Gastroesophageal sphincter (tissue), 4 donors: ENCODE measurements around the gene ZBTB32. TPM values are rescaled to one million over a fixed set of nuclear protein-coding genes. Genes with fewer than 3 reads are reported as not detected.

Source experiments
- ATAC-seq: fragments of 150-250 bp; one replicate; pipeline ENCODE4 v1.9.1; 2016; ENCODE audit warnings: mild to moderate bottlenecking, moderate library complexity
- H3K27ac ChIP-seq, 4 donors: fragments of 200-600 bp; sonication (generic) in 3 of 4; 1 replicate in 3 of 4; 2 replicates in 1 of 4; pipeline ENCODE4 v1.5.1; 2016 to 2019
- H3K27me3 ChIP-seq: fragments of 200-600 bp; sonication (generic); one replicate; pipeline ENCODE4 v1.5.1; 2019
- H3K36me3 ChIP-seq, 2 donors: fragments of 200-600 bp; sonication (generic); one replicate each; pipeline ENCODE4 v1.5.1; 2019; ENCODE audit warnings: control low read depth in 1 of 2
- H3K4me1 ChIP-seq, 3 donors: fragments of 200-600 bp; sonication (generic); 1 replicate in 2 of 3; 2 replicates in 1 of 3; pipeline ENCODE4 v1.5.1; 2016 to 2019; ENCODE audit warnings: control low read depth in 2 of 3
- H3K4me3 ChIP-seq, 2 donors: fragments of 200-600 bp; sonication (generic); one replicate each; pipeline ENCODE4 v1.5.1; 2019; ENCODE audit warnings: mild to moderate bottlenecking in 1 of 2, moderate library complexity in 1 of 2
- H3K9me3 ChIP-seq, 3 donors: fragments of 200-600 bp; sonication (generic); one replicate each; pipeline ENCODE4 v1.5.1; 2017 to 2019; ENCODE audit warnings: control low read depth in 2 of 3
- EP300 ChIP-seq: sonication (generic); formaldehyde crosslinking; IDR thresholded peaks from one replicate; pipeline ENCODE4 v1.6.1; 2017; ENCODE audit warnings: antibody characterized with exemption, mild to moderate bottlenecking
- POLR2A ChIP-seq, 2 donors: fragments of 450-650 bp; IDR thresholded peaks; one replicate each; pipeline ENCODE4 v1.6.1; 2017; ENCODE audit warnings: antibody characterized with exemption in 2 of 2, mild to moderate bottlenecking in 2 of 2, moderate library complexity in 1 of 2
- POLR2AphosphoS5 ChIP-seq: sonication (generic); formaldehyde crosslinking; IDR thresholded peaks from one replicate; pipeline ENCODE4 v1.6.1; 2017; ENCODE audit warnings: antibody characterized with exemption
- WGBS, 2 donors: methylation state at CpG; one replicate each; pipeline ENCODE4 v1.1.5; 2018; ENCODE audit warnings: low coverage in 1 of 2; 5-methylcytosine and 5-hydroxymethylcytosine counted together
- total RNA-seq, 4 donors: library from RNA; depleted of rRNA; stranded (reverse); fragments of >200 nt; gene quantifications; one replicate each; pipeline ENCODE4 v1.1.0, GENCODE V29; 2016
- TF ChIP-seq, protein P1 (sequence below), 4 experiments: fragments of 200-600 bp in 2 of 4; fragments of 450-650 bp in 2 of 4; sonication (generic) in 1 of 4; IDR thresholded peaks; one replicate each; pipeline ENCODE4 v1.5.1; 2017 to 2019; ENCODE audit warnings: antibody characterized with exemption in 4 of 4, mild to moderate bottlenecking in 2 of 4, moderate library complexity in 2 of 4

The ZBTB32 gene
- total RNA-seq, 4 donors from 2014 or later, result 0.31 TPM; not detected in 2

GRCh38 chr19:35732540-35733179, 28.3 kb downstream of the ZBTB32 start:
- Histone ChIP-seq H3K36me3 (peaks cover 0 to 100% of the 10 kb centered on the region in 2 donors), H3K4me1 (no peaks in the 10 kb centered on the region), H3K27ac (no peak overlapping the region), H3K9me3 (no peaks in the 10 kb centered on the region), H3K27me3 (no peaks in the 10 kb centered on the region), H3K4me3 (no peak overlapping the region)
- no CpG with 5 or more reads among the region's 25 CpGs for WGBS, 2 donors
- TF ChIP-seq POLR2A (IDR thresholded peaks at IDR 0.05) (no peak), POLR2AphosphoS5 (no peak), EP300 (no peak)
- TF ChIP-seq, protein P1, sequence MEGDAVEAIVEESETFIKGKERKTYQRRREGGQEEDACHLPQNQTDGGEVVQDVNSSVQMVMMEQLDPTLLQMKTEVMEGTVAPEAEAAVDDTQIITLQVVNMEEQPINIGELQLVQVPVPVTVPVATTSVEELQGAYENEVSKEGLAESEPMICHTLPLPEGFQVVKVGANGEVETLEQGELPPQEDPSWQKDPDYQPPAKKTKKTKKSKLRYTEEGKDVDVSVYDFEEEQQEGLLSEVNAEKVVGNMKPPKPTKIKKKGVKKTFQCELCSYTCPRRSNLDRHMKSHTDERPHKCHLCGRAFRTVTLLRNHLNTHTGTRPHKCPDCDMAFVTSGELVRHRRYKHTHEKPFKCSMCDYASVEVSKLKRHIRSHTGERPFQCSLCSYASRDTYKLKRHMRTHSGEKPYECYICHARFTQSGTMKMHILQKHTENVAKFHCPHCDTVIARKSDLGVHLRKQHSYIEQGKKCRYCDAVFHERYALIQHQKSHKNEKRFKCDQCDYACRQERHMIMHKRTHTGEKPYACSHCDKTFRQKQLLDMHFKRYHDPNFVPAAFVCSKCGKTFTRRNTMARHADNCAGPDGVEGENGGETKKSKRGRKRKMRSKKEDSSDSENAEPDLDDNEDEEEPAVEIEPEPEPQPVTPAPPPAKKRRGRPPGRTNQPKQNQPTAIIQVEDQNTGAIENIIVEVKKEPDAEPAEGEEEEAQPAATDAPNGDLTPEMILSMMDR (IDR thresholded peaks at IDR 0.05), result no peak
- no peak for ATAC-seq

GRCh38 chr19:35733180-35734125, 29.1 kb downstream of the ZBTB32 start:
- H3K36me3 ChIP-seq, result peaks cover 0 to 100% of the 10 kb centered on the region in 2 donors

GRCh38 chr19:35734273-35734672, 29.9 kb downstream of the ZBTB32 start:
- ATAC-seq, result no peak
- WGBS, 2 donors, result 80 to 98% methylated on average over 1 to 8 of the region's 8 CpGs
- Histone ChIP-seq H3K9me3 (no peaks in the 10 kb centered on the region), H3K27ac (no peak overlapping the region), H3K4me1 (peaks cover 0 to 2% (median 0%) of the 10 kb centered on the region in 3 donors), H3K4me3 (no peak overlapping the region), H3K27me3 (no peaks in the 10 kb centered on the region), H3K36me3 (peaks cover 0 to 100% of the 10 kb centered on the region in 2 donors)
- TF ChIP-seq POLR2A (IDR thresholded peaks at IDR 0.05) (no peak), EP300 (no peak), POLR2AphosphoS5 (no peak)
- TF ChIP-seq, protein P1 (IDR thresholded peaks at IDR 0.05), result no peak

More at GRCh38 chr19:35733180-35734125, 29.1 kb downstream of the ZBTB32 start:
- no peak for ATAC-seq
- 84% methylated on average over 12 of the region's 35 CpGs; no CpG with 5 or more reads in 1 of the 2 donors for WGBS, 2 donors
- Histone ChIP-seq H3K4me3 (no peak overlapping the region), H3K27me3 (no peaks in the 10 kb centered on the region), H3K9me3 (no peaks in the 10 kb centered on the region), H3K4me1 (no peaks in the 10 kb centered on the region), H3K27ac (no peak overlapping the region)
- TF ChIP-seq POLR2A (IDR thresholded peaks at IDR 0.05) (no peak), EP300 (no peak), POLR2AphosphoS5 (no peak)
- TF ChIP-seq, protein P1 (IDR thresholded peaks at IDR 0.05), result no peak

DNA sequence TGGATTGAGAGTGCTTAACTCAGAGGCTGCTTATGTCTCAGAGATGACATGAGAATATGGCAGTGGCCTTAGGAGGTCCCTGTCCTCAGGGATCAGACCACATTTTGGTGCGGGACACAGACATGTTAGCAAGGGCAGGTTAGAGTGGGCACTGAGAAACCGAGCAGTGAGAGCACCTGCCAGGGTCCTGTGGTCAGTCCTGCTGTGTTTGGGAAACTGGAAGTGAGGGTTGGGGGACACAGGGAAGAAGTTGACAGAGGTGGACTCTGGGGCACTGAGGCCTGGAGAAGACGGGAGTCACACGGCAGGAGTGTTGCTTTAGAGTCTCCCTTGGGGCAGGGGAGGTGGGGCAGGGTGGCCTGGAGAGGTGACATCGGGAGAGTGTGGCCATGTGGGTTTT, 30.5 kb downstream of the ZBTB32 start:
- WGBS, 2 donors, result 64 to 80% methylated on average over 2 of the region's 5 CpGs

More for the DNA sequence above, 30.5 kb downstream of the ZBTB32 start:
- H3K4me3 ChIP-seq, result no peak overlapping the region
- no peak overlapping the region for H3K27ac ChIP-seq
- TF ChIP-seq EP300 (no peak), POLR2AphosphoS5 (no peak), POLR2A (IDR thresholded peaks at IDR 0.05) (no peak)
- TF ChIP-seq, protein P1 (IDR thresholded peaks at IDR 0.05), result no peak
- H3K4me1 ChIP-seq, result peaks cover 0 to 8% (median 3%) of the 10 kb centered on the region in 3 donors
- H3K9me3 ChIP-seq, result no peaks in the 10 kb centered on the region
- H3K36me3 ChIP-seq, result peaks cover 0 to 94% of the 10 kb centered on the region in 2 donors
- H3K27me3 ChIP-seq, result no peaks in the 10 kb centered on the region
- ATAC-seq, result no peak
